Activated CD4-positive, alpha-beta T cell treated with anti-CD3 and anti-CD28 coated beads, Interleukin-2, amount 50 U/mL, for 48 hours (primary cell): Measurements from ENCODE around the gene CDH13.

Experiments used
- DNase-seq, 2 experiments: peaks; one replicate each; pipeline ENCODE4 v3.0.0-alpha.2; 2020

Gene CDH13

DNA sequence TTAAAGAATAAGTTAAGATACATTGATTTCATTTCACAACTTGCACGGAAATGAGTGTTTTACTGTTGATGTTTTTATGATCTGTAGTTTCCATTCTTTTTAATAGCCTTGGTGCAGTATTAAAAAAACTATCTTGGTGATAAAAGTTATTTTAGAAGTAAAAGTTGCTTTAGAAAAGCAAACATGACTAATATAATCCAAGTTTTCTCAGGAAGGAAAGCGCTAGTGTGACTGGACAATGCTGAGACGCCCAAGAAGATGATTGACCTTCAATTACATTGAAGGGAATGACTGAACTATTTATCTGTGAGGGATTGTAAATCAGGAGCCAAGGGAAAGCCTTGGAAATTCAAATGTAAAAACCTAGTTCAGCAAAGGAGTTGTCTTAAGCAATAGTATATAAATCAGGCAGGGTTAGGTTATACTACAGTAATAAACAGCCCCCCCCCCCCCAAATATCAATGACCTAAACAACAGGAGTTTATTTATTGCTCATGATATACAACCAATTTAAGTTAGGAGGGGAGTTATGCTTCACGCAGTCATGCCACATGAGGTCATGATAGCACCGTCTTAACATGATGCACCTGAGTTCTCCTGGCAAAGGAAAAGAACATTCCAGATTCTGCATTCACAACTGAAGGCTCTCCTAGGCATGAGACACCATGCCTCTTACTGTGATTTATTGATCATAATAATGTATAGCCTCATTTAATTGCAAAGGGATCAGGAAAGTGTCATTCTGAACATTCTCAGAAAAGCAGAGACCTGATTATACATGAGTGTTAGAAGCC, 443.8 kb downstream of the CDH13 start:
- no peak for DNase-seq

DNA sequence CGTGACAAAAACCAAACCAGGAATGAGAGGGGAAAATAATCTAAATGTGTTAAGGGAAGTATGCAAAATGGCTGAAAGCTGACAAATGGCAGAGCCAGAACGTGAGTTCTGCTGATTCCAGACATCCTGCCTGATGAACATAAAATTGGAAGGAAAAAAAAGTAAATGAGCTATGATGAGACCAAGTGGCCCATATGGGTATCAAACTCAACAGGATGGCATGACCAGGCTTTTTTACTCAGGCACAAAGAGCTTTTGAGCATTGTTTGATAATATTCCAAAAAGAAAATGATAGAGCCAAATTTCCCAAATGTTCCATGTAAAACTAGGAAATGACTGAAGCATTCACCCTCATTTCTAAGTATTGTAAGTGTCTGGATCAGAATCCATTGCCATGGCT, 449.2 kb downstream of the CDH13 start:
- no peak for DNase-seq

DNA sequence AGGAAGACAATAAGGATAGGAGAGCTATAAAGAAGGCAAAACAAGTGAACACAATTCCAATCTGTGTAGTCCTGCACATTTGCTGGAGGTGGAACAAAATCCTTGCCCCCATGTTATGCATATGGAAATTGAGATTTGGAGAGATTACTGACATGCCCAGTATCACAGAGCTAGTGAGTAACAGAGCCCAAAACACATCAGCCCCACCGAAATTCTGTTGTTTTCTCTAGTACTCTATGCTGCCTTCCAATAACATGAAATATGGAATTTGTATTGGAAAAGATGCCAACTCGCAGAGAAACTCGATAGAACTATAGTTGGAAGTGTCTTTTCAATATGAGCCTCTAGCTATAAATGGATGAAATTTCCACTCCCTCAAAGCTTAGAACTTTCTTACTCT, 456.6 kb downstream of the CDH13 start:
- DNase-seq = no peak

DNA sequence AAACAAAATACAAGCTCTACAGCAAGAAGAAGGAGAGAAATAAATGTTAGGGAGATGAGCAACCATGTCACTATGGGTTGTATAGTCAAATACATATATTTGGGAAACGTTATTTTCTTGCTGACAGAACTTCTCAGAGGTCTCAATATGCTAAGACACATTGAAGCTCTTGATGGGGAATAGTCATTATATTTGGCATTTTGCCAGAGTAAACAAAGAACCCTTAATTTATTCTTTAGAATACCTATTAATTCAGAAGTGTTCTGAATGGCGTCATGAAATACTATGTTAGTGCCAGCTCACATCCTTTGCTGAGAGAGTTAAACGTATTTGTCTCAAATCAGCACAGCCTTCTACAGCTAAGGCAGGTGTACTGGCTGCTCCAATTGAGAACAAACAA, 458.9 kb downstream of the CDH13 start:
- no peak for DNase-seq

DNA sequence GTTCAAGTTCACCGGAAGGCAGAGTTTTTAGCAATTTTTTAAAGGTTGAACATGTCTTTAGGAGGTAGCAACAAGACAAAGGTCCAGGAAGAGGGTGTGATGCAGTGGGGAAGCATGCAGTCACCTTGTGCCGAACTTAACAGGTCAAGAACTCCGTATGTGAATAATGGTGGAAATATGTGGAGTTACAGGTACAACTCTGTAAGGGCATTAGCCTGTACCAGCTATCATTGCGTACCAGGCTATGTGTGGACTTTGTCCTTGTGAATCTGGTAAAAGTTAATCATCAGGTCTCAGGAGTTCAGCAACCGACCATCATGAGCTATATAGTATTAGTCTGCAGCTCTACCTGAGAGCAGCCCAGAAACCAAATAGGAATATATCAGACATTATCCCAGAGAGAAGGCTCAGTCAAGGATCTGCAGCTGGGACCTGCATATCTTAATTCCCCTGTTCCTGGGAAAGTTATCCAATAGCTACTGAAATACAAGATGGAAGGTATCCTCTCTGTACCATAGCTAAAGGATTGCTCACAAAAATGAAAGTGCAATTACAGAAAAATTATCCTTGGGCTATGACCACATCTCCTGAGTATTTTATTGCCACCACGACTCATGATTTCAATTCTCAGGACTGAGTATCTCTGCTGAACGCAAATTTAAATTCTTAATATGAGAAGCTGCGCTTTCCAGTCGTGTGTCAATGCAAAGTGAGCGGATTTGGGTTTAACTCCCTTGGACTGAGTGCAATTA, 469.3 kb downstream of the CDH13 start:
- no peak for DNase-seq

DNA sequence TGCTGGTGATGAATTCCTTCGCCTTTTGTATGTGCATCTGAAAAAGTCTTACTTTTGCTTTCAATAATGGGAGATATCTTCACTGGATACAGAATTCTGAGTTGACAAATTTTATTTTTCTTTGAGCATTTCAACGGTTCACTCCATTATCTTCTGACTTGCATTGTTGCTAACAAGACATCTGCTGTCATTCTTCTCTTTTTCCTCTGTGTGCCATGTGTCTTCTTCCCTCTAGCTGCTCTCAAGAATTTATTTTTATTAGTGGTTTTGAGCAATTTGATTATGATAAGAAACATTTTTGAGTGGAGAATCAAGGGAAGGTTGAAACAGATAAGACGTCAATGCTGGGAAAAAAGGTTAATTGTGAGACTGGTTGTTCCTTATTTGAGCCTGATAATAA, 471.8 kb downstream of the CDH13 start:
- DNase-seq = no peak

DNA sequence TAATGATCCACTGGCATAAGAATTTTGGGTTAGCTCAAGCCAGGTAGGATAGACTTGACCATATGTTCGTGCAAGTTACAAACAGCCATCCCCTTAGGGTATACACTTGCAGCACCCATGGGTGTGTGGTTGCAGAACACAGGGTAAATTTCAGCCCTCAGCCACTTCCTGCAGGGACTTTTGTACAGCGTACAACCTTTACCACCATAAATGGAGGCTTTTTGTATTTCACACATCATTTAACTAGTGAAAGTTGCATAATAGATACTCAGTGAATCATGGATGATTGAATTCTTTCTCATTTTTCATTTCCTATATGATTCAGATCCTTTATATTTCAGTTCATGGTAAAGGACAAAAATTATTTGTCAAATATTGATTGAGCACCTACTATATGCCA, 473.9 kb downstream of the CDH13 start:
- DNase-seq = no peak

DNA sequence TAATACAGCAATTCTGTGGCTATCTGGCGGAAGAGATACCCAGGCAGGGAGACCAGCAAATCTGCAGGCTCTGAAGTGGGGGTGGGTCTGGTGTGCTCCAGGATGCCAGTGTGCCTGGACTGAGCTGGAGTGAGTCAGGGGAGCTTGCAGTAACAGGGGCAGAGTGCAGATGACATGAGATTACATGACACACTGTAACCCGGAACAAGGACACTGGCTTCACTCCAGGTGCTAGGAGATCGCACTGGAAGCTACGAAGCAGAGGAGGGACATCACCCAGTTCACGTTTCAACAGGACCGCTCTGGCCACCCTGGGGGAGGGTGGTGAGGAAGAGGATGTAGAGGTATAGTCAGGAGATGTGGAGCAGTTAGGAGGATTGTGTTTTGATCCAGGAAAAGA, 475.6 kb downstream of the CDH13 start:
- DNase-seq = no peak

DNA sequence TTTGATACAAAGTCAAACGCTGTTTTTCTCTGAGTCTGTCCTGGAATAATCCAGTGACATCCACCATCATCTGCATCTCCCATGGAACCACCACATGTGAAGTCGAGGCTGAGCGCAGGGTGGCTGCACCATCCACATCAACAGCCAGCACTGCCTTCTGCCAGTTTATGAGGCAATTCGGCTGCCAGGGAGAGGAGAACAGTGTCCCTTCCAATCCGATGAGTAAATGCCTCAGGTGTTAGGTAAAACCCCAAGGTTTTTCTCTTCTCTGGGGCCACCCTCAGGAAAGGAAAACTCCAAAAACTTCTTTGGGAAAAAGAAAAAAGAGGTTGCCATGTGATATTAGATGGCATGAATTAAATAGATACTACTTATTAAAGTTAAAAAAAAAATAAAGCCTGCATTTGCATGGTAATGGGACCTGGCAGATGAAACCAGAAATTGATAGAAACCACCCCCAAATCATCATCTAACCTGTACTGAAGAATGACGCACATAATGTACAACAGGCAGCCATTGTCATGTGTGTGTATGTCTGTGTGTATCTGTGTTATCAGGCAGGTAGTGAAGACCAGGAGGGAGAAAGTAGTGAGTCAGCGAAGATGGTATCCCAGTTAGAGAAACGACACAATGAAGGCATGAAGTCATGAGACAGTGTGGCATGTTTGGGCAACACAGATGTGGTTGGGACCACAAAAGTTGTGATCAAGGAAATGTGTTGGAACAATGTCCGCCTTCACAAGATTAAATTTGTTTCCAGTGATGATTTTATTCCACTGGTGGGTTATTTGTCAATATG, 478.7 kb downstream of the CDH13 start:
- DNase-seq = no peak

DNA sequence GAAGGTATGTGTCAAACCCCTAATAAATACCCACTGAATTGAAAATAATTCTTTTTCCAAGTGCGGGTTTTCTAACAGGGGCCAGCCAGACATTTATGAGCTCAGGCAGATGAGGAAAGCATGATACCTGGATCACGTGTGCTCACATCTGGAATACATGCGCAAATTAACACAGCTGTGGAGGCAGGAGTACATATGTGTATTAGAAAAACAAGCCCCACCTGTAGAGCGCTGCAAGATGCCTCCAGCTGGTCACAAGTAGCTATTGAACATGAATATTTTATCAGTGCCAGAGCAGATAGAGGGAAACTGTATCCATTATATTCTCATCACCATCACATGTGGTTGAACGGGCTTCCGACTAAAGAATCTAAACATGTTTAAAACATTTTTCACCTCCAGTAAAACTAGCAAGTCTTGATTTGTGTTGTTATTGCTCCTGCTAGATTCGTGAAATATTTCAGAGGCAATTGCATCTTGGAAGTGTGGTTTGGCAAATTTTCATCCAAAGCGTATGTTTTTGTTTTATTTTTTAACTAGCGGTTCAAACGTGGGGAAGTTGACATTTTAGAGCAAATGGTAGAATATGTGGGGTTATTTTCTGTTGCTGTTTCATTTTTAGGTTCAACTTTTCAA, 482.8 kb downstream of the CDH13 start:
- no peak for DNase-seq

DNA sequence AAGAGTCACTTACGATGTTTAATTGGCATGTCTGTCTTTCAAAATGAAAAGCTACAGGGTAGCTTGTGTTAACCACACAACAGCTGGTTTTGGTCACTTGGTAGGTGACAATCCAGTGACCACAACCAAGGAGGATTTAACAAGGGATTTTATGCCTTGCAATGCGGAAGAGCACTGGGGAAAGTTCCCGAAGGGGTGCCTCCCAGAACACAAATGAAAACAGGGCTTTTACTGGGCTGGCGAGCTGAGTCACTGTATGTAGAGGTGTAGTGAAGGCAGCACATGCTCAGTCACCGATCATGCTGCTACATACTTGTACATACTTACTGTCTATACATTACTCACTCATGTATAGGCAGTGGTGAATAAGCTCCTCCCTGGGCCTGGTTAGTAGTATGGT, 483.5 kb downstream of the CDH13 start:
- DNase-seq = no peak

DNA sequence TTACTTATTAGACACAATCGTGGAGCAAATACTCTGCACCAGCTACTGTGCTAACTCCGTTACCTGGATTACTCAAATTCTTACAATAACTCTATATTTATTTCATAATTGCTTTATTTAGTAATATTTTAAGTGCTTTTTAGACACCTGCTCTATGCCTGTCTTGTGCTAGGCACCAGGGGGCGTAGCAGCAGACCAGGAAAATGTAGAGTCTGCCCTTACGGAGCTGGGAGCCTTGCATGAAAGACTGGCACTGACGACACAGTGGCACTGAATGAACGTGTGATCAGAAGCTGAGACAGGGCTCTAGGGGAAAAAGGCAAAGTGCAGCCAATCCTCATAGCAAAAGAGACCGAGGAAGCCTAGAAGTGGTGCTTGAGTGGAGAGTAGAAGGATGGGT, 486.5 kb downstream of the CDH13 start:
- DNase-seq = peak in 1 of 2 experiments; percentile 7

DNA sequence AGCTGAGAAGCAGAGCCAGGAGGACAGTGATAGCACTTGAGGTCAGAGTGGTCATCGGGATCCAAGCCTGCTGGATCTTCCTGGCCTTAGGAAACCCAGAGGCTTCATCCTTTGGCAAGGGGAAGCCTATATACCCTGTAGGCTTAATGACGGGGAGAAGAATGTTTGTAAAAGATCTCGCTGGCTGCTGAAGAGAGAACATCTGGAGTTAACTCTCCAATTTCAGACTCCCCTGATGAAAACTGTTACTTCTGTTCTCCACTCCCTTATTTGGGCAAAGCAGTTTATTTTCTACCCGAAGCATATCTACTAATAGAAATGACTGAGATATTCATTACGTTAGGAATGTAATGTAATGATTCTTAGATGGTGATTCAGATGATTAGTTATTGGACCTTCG, 487.0 kb downstream of the CDH13 start:
- DNase-seq = no peak

DNA sequence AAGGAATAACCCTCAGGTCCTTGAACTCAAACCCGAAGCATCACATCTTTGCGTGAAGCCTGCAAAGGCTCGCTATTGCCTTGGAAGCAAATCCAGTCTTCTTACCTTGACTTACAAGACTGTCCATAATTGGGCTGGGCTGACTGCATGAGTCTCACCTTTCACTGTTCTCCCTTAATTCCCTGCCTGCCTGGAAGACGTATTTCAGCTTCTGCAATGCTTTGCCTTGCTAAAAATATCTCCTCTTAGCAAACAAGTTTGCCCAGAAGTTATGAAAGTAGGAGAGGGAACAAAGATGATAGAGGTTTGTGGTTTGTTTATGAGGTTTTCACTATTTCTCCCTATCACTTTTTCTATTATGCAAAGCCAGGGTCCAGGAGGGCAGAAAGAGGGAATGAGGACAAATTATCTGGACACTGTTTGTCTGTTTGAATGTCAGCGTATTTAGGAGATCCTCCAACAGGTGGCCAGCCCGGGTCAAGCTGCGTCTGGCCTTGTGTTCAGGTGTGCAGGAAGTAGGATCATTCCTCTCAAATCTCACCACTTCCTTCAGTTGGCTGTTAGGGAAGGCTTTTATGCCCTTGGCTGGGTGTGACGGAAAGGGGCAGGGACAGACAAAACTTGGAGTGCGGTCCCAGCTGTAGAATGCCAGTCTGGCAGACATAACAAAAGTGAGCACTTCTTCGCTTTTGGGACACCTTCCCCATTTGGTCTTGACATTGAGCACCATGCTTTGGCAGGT, 488.9 kb downstream of the CDH13 start:
- DNase-seq = no peak

DNA sequence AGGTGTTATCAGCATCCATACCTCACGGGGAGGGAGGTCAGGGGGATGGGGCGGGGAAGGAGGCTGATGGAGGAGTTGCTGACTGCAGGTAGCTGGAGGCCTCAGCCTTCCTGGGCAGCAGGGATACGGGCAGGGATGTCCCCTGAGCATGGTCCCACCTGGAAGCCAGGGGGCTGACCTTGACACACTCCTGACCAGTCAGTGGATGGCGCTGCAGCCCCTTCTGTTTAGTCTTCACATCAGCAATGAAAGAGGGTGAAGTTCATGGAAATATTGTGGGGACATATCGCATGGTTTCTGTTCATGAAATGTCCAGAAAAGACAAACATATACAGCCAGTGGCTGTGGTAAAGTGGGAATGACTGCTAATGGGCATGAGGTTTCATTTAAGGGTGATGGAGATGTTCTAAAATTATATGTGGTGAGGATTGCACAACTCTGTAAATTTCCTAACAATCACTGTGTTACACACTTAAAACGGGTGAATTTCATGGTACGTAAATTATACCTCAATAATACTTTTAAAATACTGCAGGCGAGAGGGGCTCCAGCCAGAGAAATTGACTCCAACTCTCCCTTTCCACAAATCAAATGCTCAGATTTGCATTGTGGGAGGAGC, 489.6 kb downstream of the CDH13 start:
- no peak for DNase-seq

DNA sequence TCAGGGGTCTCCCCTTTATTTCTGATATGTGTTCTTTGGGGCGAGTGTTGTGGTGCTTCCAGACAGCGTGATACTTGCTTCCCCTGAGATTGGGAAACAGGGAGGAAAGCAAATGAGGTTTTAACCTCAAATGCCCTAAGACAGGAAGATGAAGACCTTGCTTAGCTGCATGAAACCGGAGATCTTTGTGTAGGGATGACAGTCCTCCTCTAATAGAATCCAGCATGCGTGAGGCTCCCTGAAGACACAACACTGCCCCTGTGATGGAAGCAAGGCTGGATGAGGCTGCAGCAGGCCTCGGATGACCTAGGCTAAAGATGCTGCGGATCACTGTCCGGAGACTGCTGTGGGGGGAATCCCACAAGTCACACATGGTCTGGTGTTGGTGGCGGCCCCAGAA, 491.0 kb downstream of the CDH13 start:
- no peak for DNase-seq

DNA sequence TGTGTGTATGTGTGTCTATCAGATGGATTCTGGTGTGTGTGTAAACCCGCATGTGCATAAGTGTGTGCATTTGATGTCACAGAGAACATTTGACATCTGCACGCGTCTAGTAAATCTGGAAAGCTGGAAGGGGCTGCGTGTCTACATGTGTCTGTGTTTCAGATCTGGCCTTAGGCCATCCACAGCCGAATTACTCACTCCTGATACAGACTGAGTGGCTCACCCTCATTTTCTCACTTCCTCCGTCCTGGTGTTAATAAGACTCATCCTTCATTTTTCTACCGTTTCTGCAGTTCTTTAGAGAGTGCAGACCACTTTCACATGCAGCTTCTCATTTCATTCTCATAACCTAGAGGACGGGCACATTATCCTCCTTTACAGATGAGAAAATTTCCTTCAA, 491.6 kb downstream of the CDH13 start:
- no peak for DNase-seq

DNA sequence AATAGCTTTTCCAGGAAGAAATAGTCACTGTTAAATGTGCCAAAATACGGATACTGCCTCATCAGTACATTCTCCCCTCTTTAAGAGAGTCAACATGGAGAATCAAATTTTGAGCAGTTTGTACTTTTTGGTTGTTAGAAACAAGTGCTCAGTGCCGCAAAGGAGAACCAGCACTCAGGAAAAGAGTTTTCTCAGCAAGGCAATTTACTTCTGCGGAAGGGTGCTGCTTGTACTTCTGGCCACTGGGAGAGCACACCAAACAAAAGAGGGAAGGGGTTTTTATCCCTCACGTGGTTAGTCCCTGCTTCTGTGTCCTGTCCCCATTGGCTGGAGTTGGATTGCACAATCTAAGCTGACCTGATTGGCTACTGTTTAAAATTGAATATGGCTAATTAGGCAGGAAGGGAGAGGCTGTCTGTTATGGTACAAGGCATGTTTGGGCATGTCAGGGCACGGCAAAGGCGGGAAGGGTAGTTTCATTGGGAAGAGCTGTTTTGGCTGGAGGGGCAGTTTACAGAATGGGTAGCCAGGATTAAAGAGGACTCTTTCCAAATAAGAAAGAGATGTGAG, 499.3 kb downstream of the CDH13 start:
- no peak for DNase-seq

DNA sequence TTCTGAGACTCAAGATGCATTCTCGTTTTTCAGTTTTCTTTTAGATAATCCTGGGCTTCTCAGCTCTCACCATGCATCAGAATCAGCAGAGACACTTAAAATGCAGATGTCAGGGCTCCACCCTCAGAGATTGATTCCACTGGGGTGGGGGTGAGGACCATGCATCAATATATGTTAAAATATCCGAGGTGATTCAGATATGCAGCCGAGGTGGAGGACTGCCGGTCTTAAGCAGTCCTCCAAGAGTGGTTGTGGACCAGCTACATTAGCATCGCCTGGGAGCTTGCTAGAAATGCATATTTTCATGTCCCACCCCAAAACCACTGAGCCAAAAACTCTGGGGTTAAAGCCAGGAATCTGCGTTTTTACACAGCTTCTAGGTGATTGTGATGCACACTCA, 501.3 kb downstream of the CDH13 start:
- no peak for DNase-seq

DNA sequence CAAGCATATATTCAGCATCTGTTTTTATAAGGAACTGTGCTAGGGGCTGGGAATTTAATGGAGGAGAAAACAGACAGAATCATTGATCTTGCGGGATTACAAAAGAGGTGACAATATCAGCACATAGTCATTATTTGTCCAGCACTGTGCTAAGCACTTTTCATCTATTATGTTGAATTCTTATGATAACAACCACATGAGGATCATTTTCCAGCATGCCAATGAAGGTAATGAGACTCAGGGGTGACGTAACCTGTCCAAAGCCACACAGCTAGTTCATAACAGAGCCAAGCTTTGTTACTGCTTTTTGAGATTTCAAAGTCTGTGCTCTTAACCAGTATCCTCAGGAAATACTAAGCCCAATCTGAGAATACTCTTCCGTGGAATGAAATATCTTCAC, 503.3 kb downstream of the CDH13 start:
- no peak for DNase-seq

DNA sequence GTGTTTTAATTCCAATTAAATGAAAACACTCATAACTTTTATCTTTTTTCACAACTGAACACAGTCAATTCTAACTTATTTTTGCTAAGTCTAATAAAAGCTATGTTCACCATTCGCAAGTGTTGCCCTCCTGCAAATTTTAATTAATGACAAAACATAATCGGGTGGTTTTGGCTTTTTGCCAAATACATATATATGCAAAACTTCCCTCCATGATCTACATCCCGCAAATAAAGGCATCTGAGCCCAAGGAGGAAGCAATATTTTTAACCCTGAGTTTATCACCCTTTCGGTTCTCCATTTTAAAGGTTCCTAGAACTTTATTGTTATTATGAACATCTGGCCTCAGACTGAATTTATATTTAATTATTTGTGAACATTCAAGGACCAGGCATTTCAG, 507.9 kb downstream of the CDH13 start:
- DNase-seq = no peak

DNA sequence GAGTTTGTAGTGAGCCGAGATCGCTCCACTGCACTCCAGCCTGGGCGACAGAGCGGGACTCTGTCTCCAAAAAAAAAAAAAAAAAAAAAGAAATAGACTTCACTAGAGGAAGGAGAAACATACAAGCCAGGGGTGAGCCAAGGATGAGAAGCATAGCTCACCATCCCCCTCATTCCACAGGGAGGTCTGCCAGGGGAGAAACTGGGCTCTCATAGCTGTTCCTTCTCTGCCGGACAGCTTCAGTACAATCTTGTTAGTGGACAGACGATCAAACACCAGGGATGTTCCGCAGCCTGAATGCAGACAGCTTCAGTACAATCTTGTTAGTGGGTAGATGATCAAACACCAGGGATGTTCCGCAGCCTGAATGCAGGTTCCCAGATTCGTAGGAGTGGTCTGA, 509.6 kb downstream of the CDH13 start:
- no peak for DNase-seq
